HG02571 (cell line): Measurements from ENCODE around the gene LRRC43.

Experiments used
- ATAC-seq: cut with Tn5 transposase; IDR thresholded peaks from one replicate; pipeline ENCODE4 v1.9.1; 2021; ENCODE audit warnings: mild to moderate bottlenecking, moderate library complexity; ENCODE audit not compliant: unreplicated experiment

Gene LRRC43, protein sequence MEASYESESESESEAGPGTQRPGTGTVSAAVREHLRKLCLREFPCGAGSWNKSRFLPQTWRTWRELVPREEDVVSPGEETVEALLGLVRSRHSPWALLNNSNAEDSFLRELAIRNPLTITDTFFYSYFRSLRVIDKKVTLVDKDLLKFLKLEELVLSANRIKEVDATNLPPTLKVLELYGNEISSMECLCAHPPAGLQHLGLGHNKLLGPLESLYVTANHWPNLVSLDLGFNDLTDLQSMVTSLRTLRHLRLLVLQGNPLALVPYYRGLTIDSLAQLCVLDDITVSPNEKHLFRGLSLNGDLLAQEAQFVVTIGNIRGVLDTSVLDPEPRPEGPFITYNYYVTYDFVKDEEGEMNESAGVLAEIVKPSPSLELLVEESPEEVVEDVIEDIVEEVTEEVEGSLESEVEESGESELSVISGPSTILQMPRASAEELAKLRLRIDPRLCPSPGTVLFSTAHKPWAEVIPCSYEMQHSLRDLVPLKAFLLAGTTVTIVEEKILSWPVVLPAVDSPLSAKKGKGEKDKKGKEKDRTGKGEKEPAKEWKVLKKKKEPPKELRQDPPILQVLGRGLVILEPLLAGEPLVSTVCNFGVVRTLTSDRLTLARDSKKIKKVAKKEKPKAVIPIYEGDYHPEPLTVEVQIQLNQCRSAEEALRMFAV

DNA sequence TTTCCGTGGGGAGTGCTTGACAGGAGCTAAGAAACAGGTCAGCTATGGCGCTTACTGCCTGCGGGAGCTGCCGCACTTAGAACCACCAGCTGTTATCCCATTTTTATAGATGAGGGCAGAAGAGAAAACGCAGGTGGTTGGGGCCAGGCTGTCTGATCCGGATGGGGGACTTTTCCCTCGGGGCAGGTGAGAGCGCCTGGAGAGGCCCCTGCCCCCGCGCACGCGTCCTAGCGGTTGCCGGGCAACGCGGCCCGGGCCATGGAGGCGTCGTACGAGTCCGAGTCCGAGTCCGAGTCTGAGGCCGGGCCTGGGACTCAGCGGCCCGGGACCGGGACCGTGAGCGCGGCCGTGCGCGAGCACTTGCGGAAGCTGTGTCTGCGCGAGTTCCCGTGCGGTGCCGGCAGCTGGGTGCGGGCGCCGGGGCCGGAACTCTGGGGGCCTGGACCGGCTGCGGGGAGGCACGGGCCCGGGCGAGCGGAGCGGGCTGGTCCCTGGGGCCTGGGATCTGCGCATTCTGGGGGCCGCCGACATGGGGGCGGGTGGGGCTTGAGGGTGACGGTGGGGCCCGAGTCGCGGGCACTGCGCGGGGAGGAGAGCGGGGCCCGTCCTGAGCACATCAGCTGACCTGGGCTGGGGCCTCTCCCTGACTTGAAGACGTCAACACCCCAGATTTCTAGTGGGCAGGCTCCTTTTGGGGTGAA, at the start of gene LRRC43:
LRRC43 (plus strand) TSS at position 237 of the 701 bp plus-strand sequence; CDS start at position 259, 22 bp downstream.
- no peak for ATAC-seq

GRCh38 chr12:122133192-122133950, 49.6 kb upstream of the LRRC43 start:
- no peak for ATAC-seq

GRCh38 chr12:122135437-122136031, 47.4 kb upstream of the LRRC43 start:
- no peak for ATAC-seq

DNA sequence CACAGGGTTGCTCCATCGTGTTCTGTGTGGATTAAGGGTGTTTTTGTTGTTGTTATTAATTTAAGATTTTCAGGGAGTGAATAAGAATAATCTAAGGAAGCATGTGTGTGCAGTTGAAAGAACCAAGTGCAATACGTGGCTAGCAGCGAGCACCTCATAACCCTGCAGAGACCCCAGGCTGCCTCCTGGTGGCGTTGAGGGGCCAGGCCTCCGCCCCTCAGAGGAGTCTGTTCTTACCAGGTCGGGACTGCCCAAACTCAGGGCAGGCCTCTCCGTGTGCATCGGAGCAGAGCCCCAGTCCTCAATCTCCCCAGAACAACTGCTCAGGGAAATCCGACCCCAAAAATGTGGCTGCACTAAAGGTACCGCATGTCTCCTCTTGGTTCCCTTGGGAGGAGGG, 45.7 kb upstream of the LRRC43 start:
- no peak for ATAC-seq

DNA sequence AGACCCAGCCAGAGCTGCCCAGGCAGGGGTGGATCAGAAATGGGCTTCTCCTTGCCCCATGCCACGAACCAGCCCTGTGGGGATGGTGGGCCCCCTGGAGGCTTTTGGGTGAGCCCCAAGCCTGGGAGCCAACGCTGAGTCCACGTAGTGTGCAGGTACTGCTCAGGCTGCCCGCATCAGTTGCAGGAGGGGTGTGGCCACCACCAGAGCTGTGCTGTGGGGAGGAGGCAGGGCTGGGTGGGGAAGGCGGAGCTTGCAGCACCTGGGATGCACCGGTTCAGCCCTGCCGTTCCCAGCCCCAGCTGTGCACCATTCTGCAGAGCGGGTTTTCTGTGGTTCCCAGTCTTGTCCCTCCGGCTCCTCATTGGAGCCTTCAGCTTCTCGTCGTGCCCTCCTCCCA, 45.2 kb upstream of the LRRC43 start:
- no peak for ATAC-seq

DNA sequence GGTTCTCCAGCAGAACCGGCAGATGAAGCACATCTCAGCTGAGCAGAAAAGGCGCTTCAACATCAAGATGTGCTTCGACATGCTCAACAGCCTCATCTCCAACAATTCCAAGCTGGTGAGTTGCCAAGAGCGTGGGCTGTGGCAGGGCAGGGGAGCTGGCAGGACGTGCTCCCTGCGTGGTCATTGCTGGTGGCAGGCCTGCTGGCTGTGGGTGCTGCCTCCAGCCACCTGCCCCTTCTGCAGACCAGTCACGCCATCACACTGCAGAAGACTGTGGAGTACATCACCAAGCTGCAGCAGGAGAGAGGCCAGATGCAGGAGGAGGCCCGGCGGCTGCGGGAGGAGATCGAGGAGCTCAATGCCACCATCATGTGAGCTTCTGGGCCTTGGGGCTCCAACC, 44.7 kb upstream of the LRRC43 start:
- no peak for ATAC-seq

GRCh38 chr12:122138616-122139015, 44.3 kb upstream of the LRRC43 start:
- ATAC-seq: no peak

DNA sequence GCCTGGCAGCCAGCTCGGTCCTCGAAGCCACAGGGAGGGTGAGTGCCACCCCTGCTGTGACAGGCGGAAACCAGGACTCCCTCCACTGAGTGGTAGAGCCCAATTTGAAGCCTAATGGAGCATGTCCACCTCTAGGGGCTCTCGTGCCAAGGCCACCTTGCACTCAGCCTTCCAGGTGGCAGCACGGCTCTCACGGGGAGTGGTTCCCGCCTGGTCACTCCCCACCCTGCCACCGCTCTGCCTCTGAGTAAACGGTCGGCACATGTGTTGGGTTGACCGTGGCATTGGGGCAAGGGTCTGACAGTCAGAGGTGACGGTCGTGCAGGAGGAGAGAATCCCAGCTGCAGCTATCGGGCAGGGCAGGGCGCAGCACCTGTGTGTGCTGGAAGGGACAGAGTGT, 43.7 kb upstream of the LRRC43 start:
- no peak for ATAC-seq

DNA sequence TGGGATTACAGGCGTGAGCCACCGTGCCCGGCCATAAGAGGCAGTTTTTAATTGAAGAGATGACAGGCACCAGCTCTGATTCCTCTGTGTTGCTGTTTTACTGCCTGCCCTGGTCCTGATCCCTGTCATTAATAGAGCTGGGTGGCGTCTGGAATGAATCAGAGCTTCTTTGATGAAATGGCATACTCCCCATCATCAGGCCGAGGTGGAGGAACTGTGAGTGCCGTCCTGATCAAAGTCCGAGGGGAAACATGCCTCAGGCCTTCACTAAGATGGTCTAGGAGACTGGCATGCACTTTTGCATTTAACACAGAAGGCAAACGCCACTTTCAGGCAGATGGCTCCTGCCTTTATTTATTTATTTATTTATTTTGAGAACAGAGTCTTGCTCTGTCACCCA, 43.0 kb upstream of the LRRC43 start:
- no peak for ATAC-seq

GRCh38 chr12:122140467-122141257, 42.3 kb upstream of the LRRC43 start:
- no peak for ATAC-seq

- ATAC-seq: no peak
Measured at GRCh38 chr12:122141911-122142725, 40.8 kb upstream of the LRRC43 start.

GRCh38 chr12:122142857-122143256, 40.1 kb upstream of the LRRC43 start:
- ATAC-seq: no peak

DNA sequence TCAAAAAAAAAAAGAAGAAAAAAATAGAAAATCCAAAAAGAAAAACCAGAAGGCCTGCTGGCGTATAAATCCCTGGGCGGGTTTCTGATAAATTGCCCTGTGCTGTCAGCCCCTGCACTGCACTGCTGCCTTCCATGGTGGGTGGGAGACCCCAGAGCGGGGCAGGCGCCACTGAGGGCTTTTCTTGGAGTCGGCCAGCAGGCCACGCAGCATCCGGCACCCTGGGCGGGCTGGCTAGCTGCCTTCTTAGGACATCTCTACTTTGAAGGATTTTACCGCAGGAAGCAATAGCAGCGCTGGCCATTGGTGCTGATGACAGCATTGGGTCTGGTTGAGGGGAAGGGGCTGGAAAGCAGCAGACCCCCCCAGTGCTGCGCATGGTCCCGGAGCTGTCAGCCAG, 38.0 kb upstream of the LRRC43 start:
- ATAC-seq: no peak

DNA sequence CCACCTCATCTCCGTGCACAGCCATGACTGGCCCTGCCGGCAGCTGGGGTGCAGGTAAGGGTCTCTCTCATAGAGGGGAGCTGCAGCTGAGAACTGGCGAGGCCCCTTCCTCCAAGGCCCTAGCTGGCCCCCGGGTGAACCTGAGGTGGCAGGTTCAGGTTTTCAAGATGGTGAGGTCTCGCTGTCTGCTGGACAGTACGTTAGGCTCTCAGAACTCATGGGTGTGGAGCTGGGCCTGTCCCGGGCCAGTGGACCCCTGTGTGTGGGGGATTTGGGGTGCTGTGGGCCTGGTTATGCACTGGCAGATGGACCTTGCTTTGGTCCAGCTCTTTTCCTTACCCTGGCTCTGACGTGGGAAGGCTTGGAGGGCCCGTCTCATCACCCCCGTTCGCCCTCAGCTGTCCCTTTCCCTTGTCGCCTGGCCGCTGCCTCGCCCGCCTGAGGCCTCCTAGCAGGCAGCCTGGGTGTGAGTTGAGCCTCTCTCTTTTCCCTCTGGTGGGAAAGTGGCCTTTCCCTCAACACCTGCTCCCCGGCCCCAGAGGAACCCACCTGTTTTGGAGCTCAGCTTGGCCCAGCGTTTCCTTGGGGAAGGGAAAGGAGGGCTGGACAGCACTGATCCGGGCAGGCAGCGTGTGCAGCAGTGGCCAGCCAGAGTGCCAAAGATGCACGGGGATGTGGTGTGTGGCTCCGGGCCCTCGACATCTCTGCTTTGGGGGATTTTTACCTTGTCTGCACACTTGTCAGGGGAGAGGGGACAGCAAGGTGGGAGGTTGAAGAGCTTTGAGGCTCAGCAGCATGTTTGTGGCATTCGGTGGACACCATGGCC, 37.2 kb upstream of the LRRC43 start:
- ATAC-seq: no peak

DNA sequence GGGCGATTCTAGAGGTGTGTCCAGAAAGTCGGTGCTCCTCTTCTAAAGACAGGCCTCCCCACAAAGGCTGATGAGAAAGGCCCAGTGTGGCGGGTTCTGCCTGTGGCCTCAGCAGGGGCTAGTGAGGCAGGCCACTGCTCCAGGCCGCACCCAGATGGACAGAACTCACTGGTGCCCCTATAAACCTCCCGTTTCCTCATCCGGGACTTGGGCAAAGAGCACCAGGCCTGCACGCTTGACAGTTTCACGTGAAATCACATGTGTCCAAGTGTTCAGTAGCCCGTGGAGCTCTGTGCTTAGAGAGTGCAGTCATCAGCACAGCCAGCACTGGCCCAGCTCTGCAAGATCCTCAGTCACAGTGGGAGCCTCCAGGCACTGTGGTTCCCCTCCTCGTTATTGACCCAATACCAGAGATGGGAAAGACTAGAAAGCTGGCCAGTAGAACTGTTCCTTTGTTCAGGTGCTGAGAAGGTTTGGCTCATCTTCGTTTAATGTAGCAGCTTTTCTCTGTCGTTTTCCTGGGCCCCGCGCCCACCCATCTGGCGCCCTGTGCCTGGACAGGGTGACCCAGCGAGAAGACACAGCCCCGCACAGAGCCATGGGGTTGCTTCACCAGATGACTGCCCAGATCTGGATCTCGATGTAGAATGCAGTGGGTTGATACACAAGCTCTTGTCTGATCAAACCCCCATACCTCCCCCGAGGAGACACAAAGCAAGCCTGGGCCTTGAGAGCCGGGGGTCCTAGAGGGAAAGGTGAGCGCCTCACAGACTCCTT, 35.2 kb upstream of the LRRC43 start:
- no peak for ATAC-seq

DNA sequence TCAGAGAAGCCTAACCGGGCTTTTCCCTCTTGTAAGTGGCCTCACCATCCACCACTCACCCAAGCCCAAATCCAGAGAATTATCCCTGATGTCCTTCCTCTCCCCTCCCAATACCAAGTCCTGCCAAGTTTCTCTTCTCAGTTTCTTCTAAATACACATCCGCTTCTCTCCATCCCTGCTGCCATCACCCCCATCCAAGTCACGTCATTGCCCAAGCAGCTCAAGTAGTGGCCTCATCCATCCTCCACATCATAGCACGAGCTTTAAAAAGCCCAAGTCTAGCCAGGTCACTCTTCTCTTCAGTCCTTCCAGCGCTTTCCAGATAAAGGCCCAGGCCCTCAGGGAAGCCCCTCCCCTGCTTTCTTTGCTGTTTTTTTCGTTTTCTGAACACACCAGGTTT, 34.3 kb upstream of the LRRC43 start:
- ATAC-seq: no peak

DNA sequence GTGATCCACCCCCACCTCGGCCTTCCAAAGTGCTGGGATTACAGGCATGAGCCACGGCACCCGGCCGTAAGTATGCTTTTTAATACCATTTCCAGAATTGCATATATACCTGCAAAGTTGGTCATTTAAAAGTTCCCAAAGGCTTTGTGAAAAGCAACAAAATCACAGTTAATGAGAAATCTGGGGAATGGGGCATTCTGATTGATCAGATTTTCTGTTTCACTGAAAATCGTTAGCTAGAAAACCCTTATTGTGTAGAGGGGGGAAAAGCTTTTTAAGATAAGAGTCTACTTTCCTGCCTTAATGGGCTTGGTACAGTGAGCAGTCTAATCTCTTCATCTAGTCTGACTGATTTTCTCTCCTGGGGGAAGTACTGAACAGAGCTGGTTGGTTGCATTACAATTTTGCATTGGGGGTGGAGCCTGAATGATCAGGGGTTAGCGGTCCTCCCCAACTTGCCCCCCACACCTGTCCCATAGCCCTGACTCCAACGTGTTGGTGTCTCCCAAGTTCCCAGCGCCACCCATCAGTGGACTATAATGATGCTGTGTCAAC, 32.7 kb upstream of the LRRC43 start:
- ATAC-seq: no peak
